ENCODE measurements around the gene CAB39. TPM values are rescaled to one million over a fixed set of nuclear protein-coding genes. Genes with fewer than 3 reads are reported as not detected.

CAB39 gene
- polyA plus RNA-seq, 2 donors: 29.7 to 33.6 TPM

Other genes starting within 250 kb of the CAB39 start
- 10 to 100 TPM in 1 of 2 donors, 1 to 10 TPM in 1; 4.2 to 14.8 TPM for gene ITM2C, start 152.1 kb downstream of the CAB39 start, polyA plus RNA-seq
- under 1 TPM; 0.28 to 0.88 TPM for gene GPR55, start 212.4 kb downstream of the CAB39 start, polyA plus RNA-seq